GM19467 (cell line): Measurements from ENCODE around the gene RPL35.
A peak's percentile ranks its signal among the peaks of the same experiment; 100 is the strongest.

Experiments used
- ATAC-seq: cut with Tn5 transposase; IDR thresholded peaks from one replicate; pipeline ENCODE4 v1.9.1; 2021; ENCODE audit warnings: mild to moderate bottlenecking, moderate library complexity; ENCODE audit not compliant: unreplicated experiment

The RPL35 gene

GRCh38 chr9:124877021-124877782 lies 15.4 kb upstream of the RPL35 start:
- no peak for ATAC-seq

DNA sequence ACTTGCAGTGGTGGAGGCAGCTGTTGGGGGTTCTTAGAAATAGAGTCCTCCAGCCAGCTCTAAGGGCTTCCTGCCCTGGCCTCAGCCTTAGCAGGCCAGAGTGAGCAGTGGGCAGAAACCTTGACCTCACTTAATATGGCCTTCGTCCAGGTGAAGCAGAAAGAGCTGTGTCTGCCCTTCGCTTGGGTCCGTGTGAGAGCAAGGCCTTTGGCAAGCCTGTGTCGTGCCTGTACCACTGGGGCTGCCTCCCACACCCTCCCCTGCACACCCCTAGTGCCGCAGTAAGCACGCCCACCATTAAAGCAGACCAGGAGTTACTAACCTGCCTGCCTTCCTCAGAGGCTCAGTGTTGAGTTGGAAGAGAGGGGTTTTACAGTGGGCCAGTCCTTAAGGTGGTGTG lies 13.7 kb upstream of the RPL35 start:
- ATAC-seq = no peak

DNA sequence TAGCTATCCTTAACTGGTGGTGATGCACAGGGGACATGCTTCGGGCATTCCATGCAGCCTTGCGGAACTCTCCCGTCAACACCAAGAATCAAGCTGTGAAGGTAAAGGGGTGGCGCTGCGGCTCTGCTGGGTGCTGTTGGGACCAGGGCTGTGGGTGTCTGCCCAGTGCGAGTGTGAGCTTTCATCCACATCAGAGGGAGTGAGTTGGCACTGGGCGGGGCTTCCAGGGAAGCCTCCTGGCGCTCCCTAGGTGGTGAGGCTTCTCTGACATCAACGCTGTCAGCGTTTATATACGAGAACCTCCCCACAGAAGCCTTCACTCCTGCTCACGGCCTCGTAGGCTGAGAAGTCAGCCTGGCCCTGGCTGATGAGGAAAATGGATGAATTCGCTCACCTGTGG lies 11.9 kb upstream of the RPL35 start:
- no peak for ATAC-seq

DNA sequence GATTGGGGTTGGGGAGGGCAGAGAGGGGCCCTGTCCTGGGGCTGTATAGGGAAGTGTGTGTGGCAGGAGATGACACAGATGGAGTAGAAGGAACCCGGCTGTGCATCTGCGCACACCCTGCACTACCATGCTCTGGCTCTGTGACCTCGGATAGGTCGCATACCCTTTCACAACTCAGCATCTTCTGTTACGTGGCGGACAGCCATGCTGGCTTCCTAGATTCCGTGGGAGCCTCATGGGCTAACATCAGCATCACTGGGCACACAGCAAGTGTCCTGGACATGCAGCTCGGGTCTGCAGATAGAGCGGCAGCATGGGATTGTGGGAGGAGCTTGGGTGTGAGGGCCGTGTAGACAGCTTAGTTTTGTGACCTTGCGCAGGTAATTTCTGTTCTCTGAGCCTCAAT lies 9.4 kb upstream of the RPL35 start:
- ATAC-seq = no peak

- no peak for ATAC-seq
Measured at GRCh38 chr9:124870723-124871122, 9.0 kb upstream of the RPL35 start.

- peak; percentile 33 for ATAC-seq
Measured at GRCh38 chr9:124869986-124870560, 8.3 kb upstream of the RPL35 start.

DNA sequence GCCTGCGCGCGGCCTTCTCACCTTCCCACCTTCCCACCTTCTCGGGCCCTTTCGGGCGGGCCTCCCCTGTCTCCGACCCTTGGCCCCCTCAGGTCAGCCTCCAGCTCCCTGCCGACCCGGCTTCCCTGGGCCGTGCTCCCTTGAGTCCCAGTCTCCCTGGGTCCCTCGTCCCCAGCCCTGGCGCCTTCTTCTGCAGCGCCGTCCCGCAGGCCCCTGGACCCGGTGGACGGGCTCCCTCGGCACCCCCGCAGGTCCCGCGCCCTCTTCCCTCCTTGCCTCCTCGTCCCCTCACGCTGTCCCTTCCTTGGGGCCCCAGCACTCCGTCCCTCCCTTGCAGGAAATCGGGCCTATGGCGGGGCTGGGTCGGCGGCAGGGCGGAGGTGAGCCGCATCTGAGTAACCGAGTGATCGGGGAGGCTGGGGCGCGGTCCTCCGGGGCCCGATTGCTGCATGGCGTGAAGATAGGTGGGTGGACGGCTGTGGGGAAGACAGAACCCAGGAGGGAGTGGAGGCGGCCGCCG lies 7.8 kb upstream of the RPL35 start:
- peak; percentile 4 for ATAC-seq

GRCh38 chr9:124868511-124869465 lies 7.0 kb upstream of the RPL35 start:
- peak; percentile 64 for ATAC-seq

GRCh38 chr9:124863371-124863871 lies 1.7 kb upstream of the RPL35 start:
- no peak for ATAC-seq

DNA sequence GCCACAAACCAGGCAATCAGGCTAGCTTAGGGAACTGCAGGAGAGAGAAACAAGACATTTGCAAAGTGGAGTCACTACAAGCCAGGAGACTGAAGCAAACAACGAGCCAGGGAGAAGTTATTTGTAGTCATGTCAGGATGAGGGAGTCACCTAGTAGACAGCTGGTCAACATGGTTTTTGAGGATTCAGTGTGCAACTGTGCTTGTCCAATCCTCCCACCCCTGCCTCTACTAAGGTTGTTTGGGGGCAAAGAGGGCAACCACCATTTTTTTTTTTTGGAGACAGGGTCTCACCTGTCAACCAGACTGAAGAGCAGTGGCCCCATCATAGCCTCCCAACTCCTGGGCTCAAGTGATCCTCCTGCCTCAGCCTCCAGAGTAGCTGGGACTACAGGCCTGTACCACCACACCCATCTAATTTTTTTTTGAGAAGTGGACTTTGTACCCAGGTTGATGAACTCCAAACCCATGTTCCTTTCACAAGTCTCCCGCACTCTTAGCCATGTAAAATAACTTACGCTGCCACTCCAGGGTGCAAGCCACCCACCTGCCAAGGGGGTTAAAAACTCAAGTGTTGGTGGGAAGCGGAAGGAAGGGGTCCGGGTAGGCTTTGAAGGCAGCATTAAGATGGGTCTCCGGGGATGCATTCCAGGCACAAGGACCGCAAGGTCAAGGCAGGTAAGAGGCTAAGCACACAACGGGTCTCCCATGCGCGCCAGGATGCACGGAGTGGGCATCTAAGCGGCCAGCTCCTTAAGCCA lies 995 bp downstream of the RPL35 start:
- ATAC-seq = no peak

DNA sequence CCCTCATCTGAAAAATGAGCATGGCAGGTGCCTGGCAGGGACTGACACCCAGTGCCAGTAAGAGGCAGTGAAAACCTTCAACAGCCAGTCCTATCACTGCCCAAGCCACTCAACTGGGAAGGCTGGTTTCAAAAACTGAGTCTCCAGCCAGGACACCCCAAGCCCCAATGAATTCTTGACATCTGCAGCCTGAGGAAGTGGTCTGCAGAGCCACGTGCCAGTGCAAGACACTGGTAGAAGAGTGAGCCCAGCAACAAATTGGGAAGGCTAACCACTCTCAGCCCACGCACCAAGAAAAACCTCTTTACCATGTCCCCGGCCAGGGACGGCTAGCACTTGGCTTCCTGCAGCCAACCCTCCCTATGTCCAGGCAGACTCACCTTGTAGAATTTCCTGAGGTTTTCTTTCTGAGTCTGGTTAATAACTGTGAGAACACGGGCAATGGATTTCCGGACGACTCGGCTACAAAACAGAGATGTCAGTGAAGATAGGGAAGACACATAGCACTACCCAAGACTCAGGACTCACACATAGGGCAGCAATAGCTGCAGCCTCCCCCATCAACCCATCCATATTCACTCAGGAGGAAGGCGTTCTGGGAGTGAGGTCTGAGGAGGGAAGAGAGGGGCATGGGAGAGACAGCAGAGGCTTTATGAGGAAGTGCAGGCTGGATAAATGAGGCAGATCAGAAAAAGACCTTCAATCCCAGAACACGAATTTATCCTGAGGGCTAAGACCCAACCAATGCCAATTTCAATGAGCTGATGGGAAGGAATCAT lies 1.8 kb downstream of the RPL35 start:
- no peak for ATAC-seq

DNA sequence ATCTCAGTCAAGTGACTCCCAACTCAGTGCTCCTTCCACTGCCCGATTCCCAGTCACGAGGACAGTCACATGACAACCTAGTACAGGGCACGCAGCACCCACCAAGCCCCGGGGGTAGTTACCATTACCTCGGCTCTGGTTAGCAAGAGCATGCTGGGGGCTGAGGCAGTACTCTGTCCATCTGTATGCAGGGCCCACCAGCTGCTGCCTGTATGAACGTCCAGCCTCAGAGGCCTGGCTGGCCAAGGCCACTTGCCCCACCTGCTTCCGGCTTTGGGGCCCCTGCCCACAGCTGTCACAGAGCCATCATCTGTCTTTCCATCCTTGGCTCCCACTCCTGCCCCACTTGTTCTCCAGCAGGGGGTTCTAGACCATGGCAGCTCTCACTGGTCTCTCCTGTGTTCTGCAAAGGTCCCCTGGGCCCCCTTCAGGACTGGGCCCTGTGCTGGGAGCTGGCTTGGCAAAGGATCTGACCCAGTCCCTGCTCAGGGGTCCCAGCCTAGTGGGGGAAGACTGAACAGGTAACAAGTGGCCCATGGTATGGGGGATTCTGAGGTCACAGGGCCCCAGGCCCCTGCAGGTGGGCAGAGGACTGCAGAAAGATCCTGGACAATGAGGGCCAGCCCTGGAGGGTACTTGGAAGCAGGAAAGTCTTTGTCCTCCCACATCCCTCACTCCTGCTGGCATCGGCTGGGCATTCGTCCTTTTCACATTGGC lies 3.3 kb downstream of the RPL35 start:
- ATAC-seq = no peak

DNA sequence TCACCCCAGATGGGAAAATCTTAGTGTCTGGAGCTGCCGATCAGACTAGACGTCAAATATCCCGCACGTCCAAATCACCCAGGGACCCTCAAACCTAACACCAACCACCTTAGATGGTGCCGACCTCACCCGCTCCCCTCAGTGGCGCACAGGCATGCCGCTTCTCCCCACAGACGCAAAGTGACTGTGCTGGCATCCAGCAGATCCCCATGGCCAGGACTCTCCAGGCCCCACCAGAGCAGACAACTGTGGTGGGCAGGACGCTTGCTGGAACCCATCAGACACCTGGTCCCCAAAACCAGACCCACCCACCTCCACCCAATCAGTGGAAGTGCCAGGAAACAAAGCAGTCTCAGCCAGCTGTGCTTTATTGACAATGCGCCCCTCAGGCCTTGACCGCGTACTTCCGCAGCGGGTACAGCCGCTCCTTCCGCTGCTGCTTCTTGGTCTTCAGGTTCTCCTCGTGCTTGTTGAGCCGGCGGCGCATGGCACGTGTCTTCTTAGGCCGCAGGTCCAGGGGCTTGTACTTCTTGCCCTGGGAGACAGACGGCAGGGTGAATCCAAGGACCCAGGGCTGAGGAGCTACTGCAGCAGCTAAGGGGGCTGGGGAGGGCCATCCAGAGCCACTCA lies 4.1 kb downstream of the RPL35 start:
- no peak for ATAC-seq

DNA sequence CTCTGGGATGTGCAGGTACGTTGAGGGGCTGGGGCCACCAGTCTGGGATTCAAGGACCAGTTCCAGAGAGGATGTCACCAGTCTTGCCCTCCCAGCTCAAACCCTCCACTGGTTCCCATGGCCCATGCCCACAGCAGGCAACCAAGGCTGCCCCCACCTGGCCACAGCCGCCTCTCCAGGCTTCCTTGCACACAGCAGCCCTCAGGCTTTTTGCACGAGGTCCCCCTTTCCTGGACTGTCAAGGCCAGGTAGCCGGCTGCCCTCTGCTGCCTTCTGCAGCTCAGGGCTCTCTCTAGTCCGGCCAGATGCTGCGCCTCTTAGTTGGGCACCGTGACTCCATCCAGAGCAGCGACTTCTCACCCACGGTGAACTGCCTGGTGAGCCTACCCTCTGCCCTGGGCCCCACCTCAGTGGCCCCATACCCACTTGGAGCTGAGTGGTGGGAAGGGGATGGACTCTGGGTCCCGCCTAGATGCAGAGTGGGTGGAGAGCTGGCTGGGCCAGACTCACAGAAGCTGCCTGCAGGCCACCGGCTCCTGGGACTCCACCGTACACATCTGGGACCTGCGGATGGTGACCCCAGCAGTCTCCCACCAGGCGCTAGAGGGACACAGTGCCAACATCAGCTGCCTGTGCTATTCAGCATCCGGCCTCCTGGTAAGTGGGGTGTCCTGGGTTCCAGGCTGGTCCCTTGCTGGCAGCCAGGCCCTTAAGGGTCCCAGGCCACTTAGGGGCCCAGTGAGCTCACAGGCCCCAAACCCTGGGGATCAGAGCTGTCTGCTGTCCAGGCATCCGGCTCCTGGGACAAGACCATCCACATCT lies 5.6 kb downstream of the RPL35 start:
- ATAC-seq = no peak

- ATAC-seq = no peak
Measured at GRCh38 chr9:124855566-124855943, 6.2 kb downstream of the RPL35 start.

DNA sequence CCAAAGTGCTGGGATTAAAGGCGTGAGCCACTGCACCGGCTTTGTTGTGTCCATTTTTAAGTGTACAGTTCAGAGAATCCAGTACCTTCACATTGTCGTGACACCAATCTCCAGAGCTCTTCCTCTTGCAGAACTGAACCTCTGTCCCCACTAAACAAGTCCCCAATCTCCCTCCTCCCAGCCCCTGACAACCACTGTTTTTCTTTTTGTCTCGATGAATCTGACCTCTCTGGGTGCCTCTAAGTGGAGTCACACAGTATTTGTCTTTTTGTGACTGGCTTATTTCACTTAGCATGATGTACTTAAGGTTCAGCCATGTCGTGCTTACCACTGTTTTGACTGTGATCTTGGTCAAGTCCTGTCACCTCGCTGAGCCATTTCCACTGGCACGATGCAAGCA lies 6.9 kb downstream of the RPL35 start:
- ATAC-seq = no peak

DNA sequence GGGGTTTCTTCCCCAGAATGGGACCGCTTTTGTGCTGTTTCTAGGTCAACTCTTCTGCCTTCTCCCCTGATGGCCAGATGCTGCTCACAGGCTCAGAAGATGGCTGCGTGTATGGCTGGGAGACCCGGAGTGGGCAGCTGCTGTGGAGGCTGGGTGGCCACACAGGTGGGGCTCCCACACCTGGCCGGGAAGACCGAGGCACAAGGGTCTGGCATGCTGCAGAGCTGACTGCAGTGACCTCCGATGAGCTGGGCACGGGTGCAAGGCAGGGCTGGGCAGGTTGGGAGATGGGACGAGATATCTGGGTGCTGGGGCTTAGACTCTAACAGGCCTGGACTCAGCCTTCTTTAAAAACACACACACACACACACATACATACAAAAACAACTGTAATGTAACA lies 7.6 kb downstream of the RPL35 start:
- no peak for ATAC-seq

DNA sequence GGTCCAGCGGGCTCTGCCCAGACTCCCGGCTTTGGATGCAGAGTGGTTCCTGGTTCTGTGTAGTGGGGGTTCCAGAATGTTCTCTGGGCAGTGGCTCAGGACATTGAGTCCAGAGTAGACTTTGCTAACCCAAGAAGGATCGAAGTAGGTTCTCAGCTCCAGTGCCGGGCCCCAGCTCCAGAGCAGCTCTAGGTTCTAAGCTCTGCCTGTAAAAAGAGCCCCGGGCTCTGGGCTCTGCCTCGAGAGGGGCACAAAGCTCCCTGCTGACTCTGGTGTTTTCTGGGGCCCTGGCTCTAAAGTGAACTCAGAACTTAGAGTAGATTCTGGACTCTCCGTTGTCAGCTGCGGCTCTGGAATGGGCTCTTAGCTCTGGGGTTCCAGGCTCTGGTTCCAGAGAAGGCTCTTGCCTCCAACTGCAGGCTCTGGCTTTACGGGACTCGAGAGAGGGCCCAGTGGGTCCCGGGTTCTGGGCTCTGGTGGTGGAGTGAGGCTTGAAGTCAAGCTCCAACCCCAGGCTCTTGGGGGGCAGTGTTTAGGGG lies 8.1 kb downstream of the RPL35 start:
- no peak for ATAC-seq
